Left colon (tissue), 2 donors: ENCODE measurements around the gene EEF1AKMT1. TPM values are rescaled to one million over a fixed set of nuclear protein-coding genes. Genes with fewer than 3 reads are reported as not detected.
"Not testable (repeated sequence)": the region's sequence is repeated elsewhere in the genome, so short reads cannot be mapped to it uniquely, and the experiment has no call there.

ENCODE experiments used
- ATAC-seq: fragments of 200-7000 bp; cut with Tn5 transposase; one replicate; pipeline ENCODE4 v1.9.1; 2020; ENCODE audit warnings: mild to moderate bottlenecking, moderate library complexity
- DNase-seq, 2 donors: peaks; one replicate each; pipeline ENCODE4 v3.0.0-alpha.2; 2020
- intact Hi-C, 2 donors: fragments of 100-400 bp; cut with DNase I in 1 of 2; cut with micrococcal nuclease in 1 of 2; formaldehyde crosslinking; loops; one replicate each; pipeline versions ENCODE4 v1.11.2 to v1.14.0; 2022; cut with DNase I, micrococcal nuclease
- total RNA-seq, 2 donors: library from RNA; stranded (reverse); fragmentation: NEBNext Ultra II Directional; extraction: Animal tissue kit (Norgen Biotek cat#: 25700); gene quantifications; one replicate each; pipeline ENCODE4 v1.2.1, GENCODE V29; 2021
- donor health status: DM: no; HTN: no; CAD: no.
- donor health status: DM: yes; HTN: yes; CAD: no.

EEF1AKMT1 gene
- total RNA-seq, 2 donors from 2014 or later = 3.5 to 5.5 TPM

DNA sequence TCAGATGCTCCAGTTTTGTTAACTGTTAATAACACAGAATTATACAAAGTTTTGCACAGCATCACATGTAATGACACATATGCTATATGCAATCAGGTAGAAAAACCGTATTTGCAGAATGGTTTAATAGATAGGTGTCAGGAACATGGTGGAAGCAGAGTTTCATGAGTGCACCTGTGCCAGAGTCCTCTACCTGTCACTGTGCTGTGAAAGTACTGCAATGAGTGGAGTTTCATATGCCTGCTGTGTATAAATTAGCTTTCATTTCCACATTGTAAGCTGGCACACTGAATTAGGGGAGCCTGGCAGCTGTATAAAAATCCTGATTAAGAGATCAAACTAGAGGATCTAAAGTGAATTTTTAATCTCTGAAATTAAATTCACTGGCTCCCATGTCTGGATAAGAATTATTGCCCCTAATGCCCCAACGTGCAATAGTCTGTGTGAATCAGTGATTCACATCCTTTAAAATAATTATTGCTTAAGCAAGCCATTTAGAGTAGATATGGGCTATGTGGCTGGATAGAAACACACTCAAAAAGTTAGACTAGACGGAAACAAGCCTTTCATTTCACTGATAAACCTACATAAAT lies 8.5 kb upstream of the EEF1AKMT1 start:
- intact Hi-C loops = no loop called here

DNA sequence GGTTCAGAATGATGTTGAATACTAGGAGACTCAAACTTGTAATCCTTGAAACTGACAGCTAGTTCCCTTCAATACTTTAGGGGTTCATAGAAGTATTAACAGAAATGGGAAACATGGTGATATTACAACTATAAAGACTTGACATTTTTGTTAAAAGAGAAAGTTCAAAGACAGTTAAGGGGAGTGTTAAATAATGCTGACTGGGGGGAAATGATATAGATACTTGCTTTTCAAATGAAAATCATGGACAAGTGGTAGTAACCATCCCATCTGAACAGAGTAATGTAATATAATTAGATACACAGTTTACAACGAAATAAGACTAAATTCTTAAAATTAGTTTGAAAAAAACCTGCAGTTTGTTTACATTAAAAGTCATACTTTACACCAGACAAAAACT lies 6.6 kb upstream of the EEF1AKMT1 start:
- intact Hi-C loops = no loop called here
- no peak for ATAC-seq
- no peak for DNase-seq

More for the DNA sequence above, 8.5 kb upstream of the EEF1AKMT1 start:
- DNase-seq (no peak), ATAC-seq (no peak)

DNA sequence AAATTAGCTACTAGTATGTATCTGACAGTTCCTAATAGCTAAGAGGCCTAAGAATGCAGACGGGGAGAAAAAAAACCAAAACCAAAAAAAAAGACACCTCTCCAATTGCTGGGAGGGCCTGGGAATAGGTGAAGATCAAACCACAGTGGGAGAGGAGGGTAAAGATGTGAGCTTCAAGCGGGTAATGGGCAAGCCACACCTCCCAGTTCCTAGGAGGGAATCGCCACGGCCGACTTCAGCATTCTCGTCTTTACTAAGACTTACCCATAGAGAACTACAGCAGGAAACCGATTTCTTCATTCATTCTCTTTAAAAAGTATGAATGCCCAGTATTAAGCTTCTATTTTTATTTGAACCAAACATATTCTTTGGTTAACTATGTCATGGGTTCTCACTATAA lies 5.6 kb upstream of the EEF1AKMT1 start:
- DNase-seq (no peak), ATAC-seq (no peak)
- intact Hi-C loops = no loop called here

DNA sequence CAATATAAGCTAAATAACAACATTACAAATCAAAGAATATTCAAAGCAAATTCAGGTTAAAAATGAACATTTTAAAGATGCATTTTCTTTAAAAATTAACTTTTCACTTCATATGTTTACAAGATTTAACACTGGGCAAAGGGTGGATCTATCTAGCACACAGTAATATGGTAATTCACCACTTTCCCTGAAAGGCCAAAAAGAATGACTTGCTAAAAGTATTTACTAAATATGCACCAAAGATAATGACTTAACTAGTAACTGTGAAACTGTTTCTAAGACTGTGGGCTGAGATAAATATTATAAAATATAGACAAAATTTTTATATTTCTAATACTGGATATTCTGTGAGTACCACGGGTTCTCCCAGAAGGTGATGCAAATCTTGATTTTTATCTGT lies 4.5 kb upstream of the EEF1AKMT1 start:
- DNase-seq = no peak
- intact Hi-C loops = no loop called here
- no peak for ATAC-seq

DNA sequence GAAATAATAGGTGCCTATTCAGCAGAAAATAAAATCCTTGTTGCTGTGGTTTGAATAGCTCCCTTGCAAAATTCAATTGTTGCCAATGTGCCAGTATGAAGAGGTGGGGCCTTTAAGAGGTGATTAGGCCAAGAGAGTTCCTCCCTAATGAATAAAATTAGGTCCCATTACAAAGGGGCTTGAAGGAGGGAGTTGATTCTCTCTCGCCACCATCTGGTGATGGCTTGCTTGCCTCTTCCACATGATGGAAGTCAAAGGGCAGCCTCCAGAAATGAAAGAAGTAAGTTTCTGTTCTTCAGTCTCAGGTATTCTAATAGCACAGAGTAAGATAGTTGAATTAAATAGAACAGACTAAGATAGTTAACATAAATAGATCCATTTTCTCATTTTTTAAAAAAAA lies 3.0 kb upstream of the EEF1AKMT1 start:
- intact Hi-C loops = no loop called here
- DNase-seq (no peak), ATAC-seq (no peak)

DNA sequence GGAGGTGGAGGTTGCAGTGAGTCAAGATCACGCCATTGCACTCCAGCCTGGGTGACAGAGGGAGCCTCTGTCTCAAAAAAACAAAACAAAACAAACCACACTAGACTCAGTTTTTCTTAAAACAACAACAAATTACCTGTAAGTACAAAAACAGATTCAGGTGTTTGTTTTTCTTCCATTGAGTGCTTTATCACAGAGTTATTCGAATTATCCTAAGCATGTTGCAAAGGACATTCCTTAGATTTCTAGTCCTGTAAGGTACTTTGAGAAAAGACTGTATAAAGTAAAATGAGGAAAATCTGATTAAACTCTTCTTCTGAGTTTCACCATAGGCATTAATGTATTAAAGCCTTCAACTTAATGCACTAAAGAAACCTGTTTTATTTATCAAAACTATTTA lies 2.2 kb upstream of the EEF1AKMT1 start:
- intact Hi-C loops = no loop called here
- ATAC-seq (no peak), DNase-seq (no peak)

DNA sequence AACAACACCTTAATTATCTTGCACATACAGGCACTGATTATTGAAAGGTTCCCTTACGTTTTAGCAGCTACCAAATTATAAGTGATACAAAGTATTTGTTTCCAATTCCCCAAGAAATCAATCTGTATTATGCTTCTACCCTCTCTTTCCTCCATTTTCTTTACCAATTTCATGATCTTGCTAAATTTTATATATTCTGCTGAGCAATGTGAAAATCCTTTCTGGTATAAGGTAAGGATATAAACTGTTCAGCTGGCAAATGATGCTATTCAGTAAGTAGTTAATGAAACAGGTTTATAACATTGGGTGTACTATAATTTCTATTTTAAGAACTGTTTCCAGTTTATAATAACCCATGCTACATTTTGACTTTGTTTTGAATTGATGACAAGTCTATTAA lies 985 bp upstream of the EEF1AKMT1 start:
- ATAC-seq = no peak
- no peak for DNase-seq

DNA sequence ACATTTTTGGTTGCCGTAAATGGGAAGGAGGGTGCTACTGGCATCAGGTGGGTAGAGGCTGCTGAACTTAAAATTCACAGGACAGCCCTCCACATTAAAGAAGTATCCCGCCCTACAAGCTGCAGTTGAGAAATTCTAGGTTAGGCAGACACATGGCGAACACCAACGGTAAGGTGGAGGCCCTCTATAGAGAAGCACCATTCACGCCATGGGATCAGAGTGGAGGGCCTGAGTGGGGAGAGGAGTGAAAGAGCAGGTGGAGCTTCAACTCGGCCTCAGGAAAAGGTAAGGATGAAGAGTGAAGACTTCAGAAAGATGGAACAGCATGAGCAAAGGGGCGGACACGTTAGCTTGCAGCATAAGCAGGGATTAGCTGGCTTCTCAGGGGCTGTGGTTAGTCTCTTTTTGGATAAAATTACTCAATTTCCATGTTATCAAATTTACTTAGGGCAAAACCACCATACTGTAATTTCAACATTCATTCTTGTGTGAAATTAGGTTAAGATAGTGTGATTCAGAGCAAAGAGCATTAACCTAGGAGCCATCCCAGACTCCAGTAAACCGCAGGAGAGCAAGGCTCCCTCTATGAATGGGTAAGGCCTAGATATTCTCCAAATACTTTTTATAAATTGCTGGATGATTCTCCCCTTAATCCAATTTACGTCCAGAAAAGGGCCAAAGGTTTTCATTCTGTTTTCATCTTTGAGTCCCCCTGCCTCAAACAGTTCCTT lies 1.2 kb downstream of the EEF1AKMT1 start:
- intact Hi-C loops = no loop called here
- ATAC-seq = no peak
- DNase-seq = no peak

More for the DNA sequence above, 985 bp upstream of the EEF1AKMT1 start:
- intact Hi-C loops = no loop called here

DNA sequence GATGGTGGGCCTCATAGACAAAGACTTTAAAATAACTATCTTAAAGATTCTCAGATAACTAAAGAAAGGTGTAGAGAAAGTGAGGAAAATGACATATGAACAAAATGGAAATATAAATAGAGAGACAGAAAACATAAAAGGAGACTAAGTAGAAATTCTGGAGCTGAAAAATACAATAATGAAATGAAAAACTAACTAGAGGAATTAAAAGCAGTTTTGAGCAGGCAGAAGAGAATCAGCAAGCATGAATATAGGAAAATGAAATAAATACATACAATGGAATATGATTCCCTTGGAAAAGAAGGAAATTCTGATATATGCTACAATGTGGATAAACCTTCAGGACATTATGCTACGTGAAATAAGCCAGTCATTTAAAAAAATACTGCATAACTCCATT lies 3.9 kb downstream of the EEF1AKMT1 start:
- DNase-seq (no peak), ATAC-seq (no peak)
- intact Hi-C loops = no loop called here

DNA sequence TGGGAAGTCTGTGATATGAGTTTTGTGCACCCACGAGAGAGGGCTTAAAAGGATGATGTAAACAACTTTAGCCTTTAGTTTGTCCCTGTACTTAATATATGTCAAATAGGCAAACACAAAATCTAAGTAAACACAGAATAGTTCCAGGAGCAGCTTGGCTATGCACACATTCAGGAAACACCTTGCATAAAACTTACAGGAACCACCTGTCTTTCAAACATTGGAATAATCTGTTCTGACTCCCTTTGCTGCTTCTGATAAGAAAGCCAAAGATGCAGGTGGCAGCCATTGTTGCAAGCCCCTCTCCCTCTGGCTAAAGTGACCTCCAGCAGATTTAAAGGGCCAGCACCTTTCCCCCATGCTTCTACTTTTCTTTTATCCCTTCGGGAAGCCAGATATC lies 4.7 kb downstream of the EEF1AKMT1 start:
- ATAC-seq (no peak), DNase-seq (no peak)
- intact Hi-C loops = no loop called here

DNA sequence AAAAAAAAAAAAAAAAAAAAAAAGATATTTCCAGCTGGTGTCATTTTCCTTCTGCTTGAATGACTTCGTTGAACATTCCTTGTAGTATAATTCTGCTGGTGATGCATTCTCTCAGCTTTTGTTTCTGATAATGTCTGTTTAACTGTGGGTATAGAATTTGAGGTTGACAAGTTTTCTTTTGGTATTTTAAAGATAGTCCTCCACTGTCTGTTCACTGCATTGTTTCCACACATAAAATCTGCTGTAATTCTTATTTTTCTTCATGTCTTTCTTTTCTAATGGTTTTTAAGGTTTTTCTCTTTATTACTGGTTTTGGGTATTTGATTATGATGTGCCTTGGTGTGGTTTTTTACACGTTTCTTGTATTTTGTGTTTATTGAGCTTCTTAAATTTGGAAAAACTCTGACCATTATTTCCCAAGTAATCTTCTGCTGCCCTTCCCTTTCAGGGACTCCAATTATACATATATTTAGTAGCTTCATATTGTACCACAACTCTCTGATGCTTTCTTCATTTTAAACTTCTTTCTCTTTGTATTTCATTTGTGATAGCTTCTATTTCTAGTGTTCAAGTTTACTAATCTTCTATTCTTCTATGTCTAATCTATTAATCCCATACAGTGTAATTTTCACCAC lies 6.3 kb downstream of the EEF1AKMT1 start:
- intact Hi-C loops = no loop called here
- no peak for ATAC-seq
- DNase-seq = no peak

DNA sequence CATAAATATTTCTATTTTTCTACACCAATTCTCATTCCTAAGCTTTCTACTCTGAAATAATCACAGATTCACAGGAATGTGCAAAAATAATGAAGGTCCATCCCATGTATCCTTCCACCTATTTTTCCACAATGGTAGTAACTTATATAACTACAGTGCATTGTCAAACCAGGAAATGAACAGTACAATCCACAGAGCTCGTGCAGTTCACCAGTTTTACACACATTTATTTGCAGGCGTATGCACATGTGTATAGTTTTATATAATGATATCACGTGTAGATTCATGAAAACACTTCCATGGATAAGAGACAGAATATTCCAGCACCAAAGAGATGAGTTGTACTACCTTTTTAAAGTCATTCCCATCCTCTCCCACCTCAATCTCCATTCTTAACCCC lies 12.9 kb downstream of the EEF1AKMT1 start:
- DNase-seq (no peak), ATAC-seq (peak; percentile 88)
- intact Hi-C loops = no loop called here

DNA sequence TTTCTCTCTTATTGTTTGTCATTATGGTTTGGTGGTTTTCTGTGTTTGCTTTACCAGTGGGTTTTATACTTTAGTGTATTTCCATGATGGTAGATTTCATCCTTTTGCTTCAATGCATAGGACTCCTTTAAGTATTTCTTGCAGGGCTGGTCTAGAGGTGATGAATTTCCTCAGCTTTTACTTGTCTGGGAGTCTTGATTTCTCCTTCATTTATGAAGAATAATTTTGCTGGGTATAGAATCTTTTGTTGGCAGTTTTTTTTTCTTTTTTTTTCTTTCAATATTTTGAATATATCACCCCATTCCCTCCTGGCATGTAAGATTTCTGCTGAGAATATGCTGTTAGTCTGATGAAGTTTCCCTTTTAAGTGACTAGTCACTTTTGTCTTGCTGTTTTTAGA lies 19.8 kb downstream of the EEF1AKMT1 start:
- ATAC-seq (no peak), DNase-seq (no peak)
- intact Hi-C loops = no loop called here

DNA sequence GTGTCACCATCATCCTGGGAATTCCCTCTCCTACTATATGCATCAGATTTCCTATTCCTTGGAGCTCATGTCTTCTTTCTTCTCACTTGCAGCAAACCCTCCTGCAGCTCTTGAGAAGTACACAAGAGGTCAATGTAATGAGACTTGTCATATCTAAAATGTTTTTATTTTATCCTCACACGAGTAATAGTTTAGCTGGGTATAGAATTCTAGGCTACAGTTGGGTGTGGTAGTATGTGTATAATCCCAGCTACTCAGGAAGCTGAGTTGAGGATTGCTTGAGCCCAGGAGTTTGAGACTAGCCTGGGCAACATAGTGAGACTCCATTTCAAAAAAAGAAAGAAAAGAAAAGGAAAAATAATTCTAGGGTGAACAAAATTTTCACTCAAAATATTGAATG lies 24.4 kb downstream of the EEF1AKMT1 start:
- DNase-seq (no peak), ATAC-seq (no peak)
- intact Hi-C loops = no loop called here

DNA sequence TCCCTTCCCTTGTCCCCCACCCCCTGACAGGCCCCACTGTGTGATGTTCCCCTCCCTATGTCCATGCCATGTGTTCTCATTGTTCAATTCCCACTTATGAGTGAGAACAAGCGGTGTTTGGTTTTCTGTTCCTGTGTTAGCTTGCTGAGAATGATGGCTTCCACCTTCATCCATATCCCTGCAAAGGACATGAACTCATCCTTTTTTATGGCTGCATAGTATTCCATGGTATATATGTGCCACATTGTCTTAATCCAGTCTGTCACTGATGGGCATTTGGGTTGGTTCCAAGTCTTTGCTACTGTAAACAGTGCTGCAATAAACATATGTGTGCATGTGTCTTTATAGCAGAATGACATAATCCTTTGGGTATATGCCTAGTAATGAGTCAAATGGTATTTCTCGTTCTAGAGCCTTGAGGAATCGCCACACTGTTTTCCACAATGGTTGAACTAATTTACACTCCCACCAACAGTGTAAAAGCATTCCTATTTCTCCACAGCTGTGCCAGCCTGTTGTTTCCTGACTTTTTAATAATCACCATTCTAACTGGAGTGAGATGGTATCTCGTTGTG lies 29.8 kb downstream of the EEF1AKMT1 start:
- ATAC-seq, DNase-seq, intact Hi-C loops: not testable (repeated sequence)

DNA sequence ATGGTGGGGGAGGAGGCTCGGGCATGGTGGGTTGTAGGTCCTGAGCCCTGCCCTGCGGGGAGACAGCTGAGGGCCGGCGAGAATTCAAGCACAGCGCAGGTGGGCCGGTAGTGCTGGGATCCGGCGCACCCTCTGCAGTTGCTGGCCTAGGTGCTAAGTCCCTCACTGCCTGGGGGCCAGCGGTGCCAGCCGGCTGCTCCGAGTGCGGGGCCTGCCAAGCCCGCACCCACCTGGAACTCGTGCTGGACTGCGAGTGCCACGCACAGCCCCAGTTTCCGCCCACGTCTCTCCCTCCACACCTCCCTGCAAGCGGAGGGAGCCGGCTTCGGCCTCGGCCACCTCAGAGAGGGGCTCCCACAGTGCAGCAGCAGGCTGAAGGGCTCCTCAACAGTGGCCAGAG lies 33.7 kb downstream of the EEF1AKMT1 start:
- DNase-seq (no peak), ATAC-seq (no peak)
- intact Hi-C loops = no loop called here

DNA sequence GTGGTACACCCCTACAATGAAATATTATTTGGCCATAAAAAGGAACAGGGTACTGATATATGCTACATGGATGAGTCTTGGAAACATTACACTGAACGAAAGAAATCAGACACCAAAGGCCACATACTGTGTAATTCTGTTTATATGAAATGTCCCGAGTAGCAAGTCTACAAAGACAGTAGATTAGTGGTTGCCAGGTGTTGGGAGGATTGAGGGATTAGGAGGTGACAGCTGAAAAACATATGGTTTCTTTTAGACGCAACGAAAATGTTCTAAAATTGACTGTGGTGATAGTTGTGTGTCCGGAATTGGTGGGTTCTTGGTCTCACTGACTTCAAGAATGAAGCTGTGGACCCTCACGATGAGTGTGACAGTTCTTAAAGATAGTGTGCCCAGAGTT lies 35.1 kb downstream of the EEF1AKMT1 start:
- intact Hi-C loops = no loop called here
- ATAC-seq (no peak), DNase-seq (no peak)

DNA sequence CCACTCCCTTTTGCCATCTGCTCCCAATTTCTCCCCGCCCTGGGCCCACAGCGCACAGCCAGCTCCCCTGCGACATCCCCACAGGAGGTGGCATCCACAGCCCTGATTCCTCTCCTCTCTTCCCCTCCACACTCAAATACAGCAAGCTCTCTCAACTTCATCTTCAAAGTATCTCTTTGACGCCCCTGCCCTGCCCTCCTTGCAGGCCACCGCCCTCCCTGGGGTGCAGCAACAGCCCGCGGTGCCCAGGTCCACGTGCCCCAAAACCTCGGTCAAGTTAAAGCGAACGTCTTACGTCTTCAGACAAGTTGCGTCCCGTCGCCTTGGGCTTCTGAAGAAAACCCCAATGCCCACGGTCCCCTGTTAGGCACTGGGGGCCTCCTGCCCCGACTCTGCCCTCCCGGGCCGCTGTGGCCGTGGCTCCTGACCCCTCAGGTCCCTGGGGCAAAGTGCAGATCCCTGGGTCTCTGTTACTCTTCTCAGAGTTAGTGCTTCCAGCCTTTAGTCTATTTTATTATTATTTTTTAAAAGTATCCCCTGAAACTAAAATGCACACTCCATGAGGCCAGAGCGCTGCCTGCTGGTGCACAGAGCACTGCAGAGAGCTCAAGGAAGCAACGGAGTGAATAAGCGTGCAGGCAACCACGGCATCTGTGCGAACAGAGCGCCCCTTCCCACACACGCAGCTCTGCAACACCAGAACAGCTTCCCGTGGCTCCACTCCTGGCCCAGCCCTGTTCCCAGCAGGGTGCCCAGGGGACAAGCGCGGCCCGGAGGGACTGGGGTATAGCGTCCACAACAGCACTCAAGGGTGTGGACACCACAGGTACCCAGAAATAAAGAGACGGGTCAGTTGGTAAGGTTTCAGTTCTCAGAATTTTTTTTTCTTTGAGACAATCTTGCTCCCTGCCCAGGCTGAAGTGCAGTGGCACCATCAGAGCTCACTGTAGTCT lies 43.9 kb downstream of the EEF1AKMT1 start:
- ATAC-seq = no peak
- intact Hi-C loops = no loop called here
- DNase-seq = no peak
